Measurements from ENCODE around the gene RNF133. TPM values are rescaled to one million over a fixed set of nuclear protein-coding genes. Genes with fewer than 3 reads are reported as not detected.

RNF133 gene
- total and polyA plus RNA-seq, 2 donors (not counting 1 experiment from before 2014, with no cell fraction given): not detected

DNA sequence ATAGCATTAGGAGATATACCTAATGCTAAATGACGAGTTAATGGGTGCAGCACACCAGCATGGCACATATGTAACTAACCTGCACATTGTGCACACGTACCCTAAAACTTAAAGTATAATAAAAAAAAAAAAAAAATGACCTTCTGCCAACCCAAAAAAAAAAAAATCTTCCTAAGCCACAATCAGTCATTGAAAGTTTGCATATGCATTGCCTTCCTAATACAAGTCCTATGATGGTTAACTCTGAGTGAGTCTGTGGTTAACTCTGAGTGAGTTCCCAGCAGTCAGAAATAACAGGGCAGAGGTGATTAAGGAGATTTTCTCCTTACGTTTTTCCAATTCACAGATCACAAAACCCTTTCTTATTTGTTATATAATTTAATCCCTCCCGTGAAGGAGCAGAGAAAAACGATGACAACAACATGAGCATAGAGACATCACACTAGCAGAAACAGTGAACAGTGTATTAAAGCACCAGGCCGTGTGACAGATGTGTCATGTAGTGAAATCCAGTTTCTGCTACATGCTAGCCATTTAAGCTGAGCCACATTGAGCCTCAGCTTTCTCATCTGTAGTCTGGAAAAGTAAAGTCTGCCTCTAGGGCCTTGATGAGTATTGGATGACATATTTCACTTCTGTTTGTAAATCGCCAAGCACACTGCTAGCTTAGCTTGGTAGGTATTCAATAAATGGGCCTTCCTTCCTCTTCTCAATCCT, 11.2 kb upstream of the RNF133 start:
- ATAC-seq (ENCODE audit: low read depth) (no peak), DNase-seq (no peak)
- Mint-ChIP-seq H3K27me3 (no peaks in the 10 kb centered on the region), H3K9me3 (ENCODE audit: insufficient read depth) (no peaks in the 10 kb centered on the region), H3K27ac (no peak overlapping the region), H3K4me3 (no peak overlapping the region), H3K4me1 (no peaks in the 10 kb centered on the region)
- Histone ChIP-seq H3K4me1 (ENCODE audit: control insufficient read depth in 2 of 2, insufficient read depth in 2 of 2, low read length in 2 of 2) (no peaks in the 10 kb centered on the region), H3K27ac (ENCODE audit: low read length in 2 of 2) (no peak overlapping the region), H3K27me3 (replicated peaks in 1 of 4; ENCODE audit: control extremely low read depth in 1 of 4, control insufficient read depth in 3 of 4, insufficient read depth in 4 of 4, low read length in 3 of 4) (no peaks in the 10 kb centered on the region), H3K4me3 (ENCODE audit: control extremely low read depth in 1 of 5, extremely low read depth in 1 of 5, insufficient read depth in 1 of 5, low read depth in 2 of 5, low read length in 4 of 5) (no peak overlapping the region), H2AFZ (ENCODE audit: insufficient read depth, low read depth, low read length, poor library complexity, severe bottlenecking) (no peak overlapping the region), H3K9me3 (ENCODE audit: control extremely low read depth in 1 of 3, control insufficient read depth in 2 of 3, insufficient read depth in 1 of 3, low read length in 2 of 3) (no peaks in the 10 kb centered on the region), H3K36me3 (replicated peaks in 1 of 2; ENCODE audit: control extremely low read depth in 1 of 2, control insufficient read depth in 1 of 2, extremely low read depth in 1 of 2, insufficient read depth in 2 of 2, low read length in 1 of 2) (no peaks in the 10 kb centered on the region), H3K79me2 (ENCODE audit: control insufficient read depth, insufficient read depth, low read length) (no peaks in the 10 kb centered on the region), H3K9ac (ENCODE audit: low read length) (no peak overlapping the region), H3K4me2 (replicated peaks; ENCODE audit: low read depth, low read length, poor library complexity, severe bottlenecking) (no peak overlapping the region), H4K20me1 (ENCODE audit: control insufficient read depth, insufficient read depth, low read length, poor library complexity, severe bottlenecking) (no peaks in the 10 kb centered on the region)
- POLR2A ChIA-PET: no interaction called here
- TF ChIP-seq, protein P1, sequence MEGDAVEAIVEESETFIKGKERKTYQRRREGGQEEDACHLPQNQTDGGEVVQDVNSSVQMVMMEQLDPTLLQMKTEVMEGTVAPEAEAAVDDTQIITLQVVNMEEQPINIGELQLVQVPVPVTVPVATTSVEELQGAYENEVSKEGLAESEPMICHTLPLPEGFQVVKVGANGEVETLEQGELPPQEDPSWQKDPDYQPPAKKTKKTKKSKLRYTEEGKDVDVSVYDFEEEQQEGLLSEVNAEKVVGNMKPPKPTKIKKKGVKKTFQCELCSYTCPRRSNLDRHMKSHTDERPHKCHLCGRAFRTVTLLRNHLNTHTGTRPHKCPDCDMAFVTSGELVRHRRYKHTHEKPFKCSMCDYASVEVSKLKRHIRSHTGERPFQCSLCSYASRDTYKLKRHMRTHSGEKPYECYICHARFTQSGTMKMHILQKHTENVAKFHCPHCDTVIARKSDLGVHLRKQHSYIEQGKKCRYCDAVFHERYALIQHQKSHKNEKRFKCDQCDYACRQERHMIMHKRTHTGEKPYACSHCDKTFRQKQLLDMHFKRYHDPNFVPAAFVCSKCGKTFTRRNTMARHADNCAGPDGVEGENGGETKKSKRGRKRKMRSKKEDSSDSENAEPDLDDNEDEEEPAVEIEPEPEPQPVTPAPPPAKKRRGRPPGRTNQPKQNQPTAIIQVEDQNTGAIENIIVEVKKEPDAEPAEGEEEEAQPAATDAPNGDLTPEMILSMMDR (IDR thresholded peaks at IDR 0.05): no peak
- TF ChIP-seq EZH2 (IDR thresholded peaks at IDR 0.05; ENCODE audit: borderline replicate concordance, insufficient read depth, low read depth, low read length, poor library complexity, severe bottlenecking): no peak
- 62% methylated on average over 1 of the region's 7 CpGs for WGBS (ENCODE audit: insufficient coverage)
- intact Hi-C loops (cut with micrococcal nuclease): no loop called here
- CTCF ChIA-PET: no interaction called here

DNA sequence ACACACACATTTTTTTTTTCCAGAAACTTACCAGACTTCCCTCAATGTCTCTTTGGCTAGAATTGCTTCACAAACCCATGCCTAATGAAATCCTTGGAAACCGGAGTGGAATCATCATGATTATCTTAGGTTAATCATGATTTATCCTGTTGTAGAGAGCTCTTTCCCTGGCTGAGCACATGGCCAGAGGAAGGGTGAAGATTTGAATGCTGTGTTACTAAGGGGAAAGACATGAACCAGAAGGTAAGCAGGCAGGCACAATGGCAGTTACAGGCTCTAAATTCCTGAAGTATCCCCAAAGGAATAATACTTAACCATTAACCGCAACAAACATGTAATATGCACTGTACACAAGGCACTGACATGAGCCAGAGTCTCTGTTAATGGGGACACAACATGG, 7.9 kb upstream of the RNF133 start:
- Histone ChIP-seq H3K4me2 (replicated peaks; ENCODE audit: low read depth, low read length, poor library complexity, severe bottlenecking) (no peak overlapping the region), H3K27me3 (replicated peaks in 1 of 4; ENCODE audit: control extremely low read depth in 1 of 4, control insufficient read depth in 3 of 4, insufficient read depth in 4 of 4, low read length in 3 of 4) (no peaks in the 10 kb centered on the region), H3K4me1 (ENCODE audit: control insufficient read depth in 2 of 2, insufficient read depth in 2 of 2, low read length in 2 of 2) (no peaks in the 10 kb centered on the region), H3K27ac (ENCODE audit: low read length in 2 of 2) (no peak overlapping the region), H4K20me1 (ENCODE audit: control insufficient read depth, insufficient read depth, low read length, poor library complexity, severe bottlenecking) (no peaks in the 10 kb centered on the region), H3K36me3 (replicated peaks in 1 of 2; ENCODE audit: control extremely low read depth in 1 of 2, control insufficient read depth in 1 of 2, extremely low read depth in 1 of 2, insufficient read depth in 2 of 2, low read length in 1 of 2) (no peaks in the 10 kb centered on the region), H3K9ac (ENCODE audit: low read length) (no peak overlapping the region), H3K79me2 (ENCODE audit: control insufficient read depth, insufficient read depth, low read length) (no peaks in the 10 kb centered on the region), H2AFZ (ENCODE audit: insufficient read depth, low read depth, low read length, poor library complexity, severe bottlenecking) (no peak overlapping the region), H3K4me3 (ENCODE audit: control extremely low read depth in 1 of 5, extremely low read depth in 1 of 5, insufficient read depth in 1 of 5, low read depth in 2 of 5, low read length in 4 of 5) (no peak overlapping the region), H3K9me3 (ENCODE audit: control extremely low read depth in 1 of 3, control insufficient read depth in 2 of 3, insufficient read depth in 1 of 3, low read length in 2 of 3) (peaks cover 0 to 3% (median 0%) of the 10 kb centered on the region in 3 donors)
- Mint-ChIP-seq H3K27me3 (no peaks in the 10 kb centered on the region), H3K4me1 (no peaks in the 10 kb centered on the region), H3K27ac (no peak overlapping the region), H3K4me3 (no peak overlapping the region), H3K9me3 (ENCODE audit: insufficient read depth) (peaks cover 4% of the 10 kb centered on the region)
- intact Hi-C loops (cut with micrococcal nuclease): no loop called here
- WGBS (ENCODE audit: insufficient coverage): 100% methylated on average over 1 of the region's 2 CpGs
- ATAC-seq (ENCODE audit: low read depth) (no peak), DNase-seq (no peak)
- ChIA-PET POLR2A (no interaction called here), CTCF (no interaction called here)
- TF ChIP-seq, protein P1 (IDR thresholded peaks at IDR 0.05): no peak
- no peak for TF ChIP-seq EZH2 (IDR thresholded peaks at IDR 0.05; ENCODE audit: borderline replicate concordance, insufficient read depth, low read depth, low read length, poor library complexity, severe bottlenecking)

Measured in B cell (primary cell).